Measurements from ENCODE around the gene ASAP3.
"Not testable (repeated sequence)": the region's sequence is repeated elsewhere in the genome, so short reads cannot be mapped to it uniquely, and the experiment has no call there.

The ASAP3 gene

DNA sequence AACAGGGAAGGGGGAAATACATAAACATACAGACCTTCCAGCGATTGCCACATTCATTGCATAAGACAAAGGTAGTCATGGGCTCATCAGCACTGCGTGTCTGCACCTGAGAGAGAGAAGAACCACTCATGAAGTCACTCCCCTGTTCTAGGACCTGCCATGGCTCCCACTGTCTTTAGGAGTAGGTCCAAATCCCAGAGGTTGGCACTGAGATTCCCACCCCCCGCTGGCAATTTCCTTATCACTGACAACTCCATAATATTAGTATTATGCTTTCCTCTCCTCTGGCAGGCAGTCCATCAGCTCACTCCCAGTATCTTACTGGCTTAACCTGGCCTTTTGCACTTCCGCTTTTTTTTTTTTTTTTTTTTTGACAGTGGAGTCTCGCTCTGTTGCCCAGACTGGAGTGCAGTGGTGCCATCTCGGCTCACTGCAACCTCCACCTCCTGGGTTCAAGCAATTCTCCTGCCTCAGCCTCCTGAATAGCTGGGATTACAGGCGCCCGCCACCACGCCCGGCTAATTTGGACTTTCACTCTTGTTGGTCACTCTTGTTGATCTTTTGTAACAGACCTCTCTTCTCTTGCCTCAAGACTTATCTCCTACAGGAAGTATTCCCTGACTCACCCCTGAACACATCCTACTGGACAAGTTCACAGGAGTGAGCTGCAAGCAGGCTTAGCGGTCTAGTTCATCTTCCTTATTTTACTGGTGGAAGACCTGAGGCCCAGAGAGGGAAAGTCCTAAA lies 99.5 kb downstream of the ASAP3 start:
- Histone ChIP-seq H3K36me3 (ENCODE audit: insufficient read depth, low read length) (no peaks in the 10 kb centered on the region), H3K4me1 (ENCODE audit: insufficient read depth, low read length) (no peaks in the 10 kb centered on the region), H3K9me3 (ENCODE audit: control insufficient read depth, insufficient read depth, low read length) (no peaks in the 10 kb centered on the region), H3K9ac (ENCODE audit: low read depth, low read length) (no peak overlapping the region)

DNA sequence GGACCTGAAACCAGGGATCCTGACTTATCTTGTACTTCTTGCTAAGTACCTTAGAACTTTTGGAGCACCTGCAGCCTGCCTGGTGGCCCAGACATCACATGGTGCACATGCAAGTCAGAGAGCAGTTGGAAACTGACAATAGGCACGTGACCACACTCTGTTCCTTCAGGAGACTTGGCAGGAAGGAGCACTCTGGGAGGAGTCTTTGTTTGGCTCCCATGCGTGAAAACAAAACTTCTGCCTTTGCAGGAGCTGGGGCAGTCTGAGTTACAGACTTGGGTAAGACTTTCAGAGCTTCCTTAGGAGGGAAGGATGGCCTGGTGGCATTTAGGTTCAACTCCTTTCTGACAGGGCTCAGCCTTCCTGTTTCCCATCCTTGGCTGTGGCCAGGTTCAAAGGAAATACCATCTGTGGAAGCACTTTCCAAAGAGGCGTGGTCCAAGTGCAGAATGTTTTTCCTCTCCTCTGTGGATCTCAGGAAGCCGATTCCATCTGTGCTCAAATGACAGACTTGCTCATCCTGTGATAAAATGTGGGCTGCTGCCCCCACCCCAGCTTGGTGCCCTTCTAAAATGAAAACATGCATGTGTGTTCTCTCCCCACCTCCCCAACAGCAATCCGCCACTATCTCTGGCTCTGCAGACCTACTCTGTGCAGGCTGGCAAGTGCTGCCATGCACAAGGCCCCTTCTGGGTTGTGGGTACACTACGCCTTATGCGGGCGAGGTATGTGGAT lies 100.2 kb downstream of the ASAP3 start:
- Histone ChIP-seq H3K9ac (ENCODE audit: low read depth, low read length) (no peak overlapping the region), H3K36me3 (ENCODE audit: insufficient read depth, low read length) (no peaks in the 10 kb centered on the region), H3K4me1 (ENCODE audit: insufficient read depth, low read length) (no peaks in the 10 kb centered on the region), H3K9me3 (ENCODE audit: control insufficient read depth, insufficient read depth, low read length) (no peaks in the 10 kb centered on the region)

DNA sequence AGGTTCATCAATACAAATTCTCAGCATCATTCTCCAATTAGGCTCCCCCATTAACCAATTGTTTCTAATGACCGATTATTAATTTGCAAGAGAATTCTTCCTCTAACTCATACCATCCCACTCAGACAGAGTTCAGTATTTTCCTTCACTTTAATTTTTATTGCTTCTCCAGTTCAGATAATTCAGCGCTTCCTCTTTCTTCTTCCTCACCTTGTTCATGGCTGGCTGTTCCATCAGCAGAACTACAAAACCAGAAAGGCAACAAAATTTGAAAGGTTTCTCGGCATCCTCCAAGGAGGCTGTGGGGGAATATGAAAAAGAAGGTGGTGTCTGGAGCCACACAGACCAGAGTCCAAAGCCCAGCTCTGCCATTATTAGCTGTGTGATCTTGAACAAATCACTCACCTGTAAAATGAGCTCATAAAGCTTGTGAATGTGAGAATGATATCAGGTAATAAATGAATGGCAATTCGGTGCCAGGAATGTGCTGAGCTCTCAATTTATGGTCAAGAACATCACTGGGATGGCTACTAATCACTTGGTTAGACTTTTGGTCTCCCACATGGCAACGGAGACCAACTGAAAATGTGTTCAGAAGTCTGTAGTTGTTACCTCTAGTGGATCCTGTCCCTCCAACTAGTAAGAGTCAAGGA lies 102.6 kb downstream of the ASAP3 start:
- Histone ChIP-seq H3K9ac (ENCODE audit: low read depth, low read length) (no peak overlapping the region), H3K4me1 (ENCODE audit: insufficient read depth, low read length) (peaks cover 3% of the 10 kb centered on the region; the same call in 1 of the 2 replicates), H3K9me3 (ENCODE audit: control insufficient read depth, insufficient read depth, low read length) (no peaks in the 10 kb centered on the region), H3K36me3 (ENCODE audit: insufficient read depth, low read length) (no peaks in the 10 kb centered on the region)

DNA sequence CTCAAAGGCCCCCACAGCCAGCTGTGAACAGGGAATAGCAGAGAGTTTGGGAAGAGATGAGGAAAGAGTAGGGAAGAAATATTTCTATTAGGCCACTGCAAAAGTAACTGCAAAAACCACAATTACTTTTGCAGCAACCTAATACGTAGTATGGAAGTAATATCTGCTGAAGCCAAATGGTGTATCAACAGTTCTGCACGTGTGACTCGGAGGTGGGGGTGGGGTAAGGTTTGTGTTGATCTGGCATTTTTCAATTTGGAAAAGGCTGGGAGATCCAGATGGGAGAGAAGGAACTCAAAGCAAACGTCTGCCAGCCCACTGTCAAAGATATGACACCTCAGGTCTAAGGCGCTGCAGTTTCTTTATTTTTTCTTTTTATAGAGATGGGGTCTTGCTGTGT lies 103.3 kb downstream of the ASAP3 start:
- H3K36me3 ChIP-seq (ENCODE audit: insufficient read depth, low read length), result no peaks in the 10 kb centered on the region
- peaks cover 3% of the 10 kb centered on the region; the same call in 1 of the 2 replicates for H3K4me1 ChIP-seq (ENCODE audit: insufficient read depth, low read length)
- no peak overlapping the region for H3K9ac ChIP-seq (ENCODE audit: low read depth, low read length)
- H3K9me3 ChIP-seq (ENCODE audit: control insufficient read depth, insufficient read depth, low read length), result no peaks in the 10 kb centered on the region

DNA sequence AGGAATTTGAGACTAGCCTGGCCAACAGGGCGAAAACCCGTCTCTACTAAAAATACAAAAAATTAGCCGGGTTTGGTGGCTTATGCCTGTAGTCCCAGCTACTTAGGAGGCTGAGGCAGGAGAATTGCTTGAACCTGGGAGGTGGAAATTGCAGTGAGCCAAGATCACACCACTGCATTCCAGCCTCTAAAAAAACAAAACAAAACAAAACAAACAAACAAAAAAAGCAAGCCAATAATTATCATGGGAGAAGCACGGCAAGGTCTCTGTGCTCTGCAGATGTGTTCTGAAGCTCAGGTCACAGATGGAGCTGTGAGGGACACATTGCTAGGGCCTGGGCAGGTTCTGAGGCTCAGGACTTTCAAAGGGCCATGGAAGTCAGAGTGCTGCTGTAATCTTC lies 103.7 kb downstream of the ASAP3 start:
- not testable (repeated sequence) for H3K36me3 ChIP-seq (ENCODE audit: insufficient read depth, low read length); H3K4me1 ChIP-seq (ENCODE audit: insufficient read depth, low read length); H3K9ac ChIP-seq (ENCODE audit: low read depth, low read length); H3K9me3 ChIP-seq (ENCODE audit: control insufficient read depth, insufficient read depth, low read length)
